NCI-H748 (cell line): ENCODE results near the gene POLR2F.
"Not testable (repeated sequence)": the region's sequence is repeated elsewhere in the genome, so short reads cannot be mapped to it uniquely, and the experiment has no call there.

ENCODE experiments used
- DNase-seq: peaks from one replicate; lab custom pipeline; 2025; ENCODE audit not compliant: unreplicated experiment; lab: John Stamatoyannopoulos, UW

POLR2F gene

GRCh38 chr22:37952629-37953028 lies 870 bp upstream of the POLR2F start:
- peak; percentile 18 for DNase-seq

GRCh38 chr22:37953062-37953436 lies 450 bp upstream of the POLR2F start:
- DNase-seq = peak; percentile 36

- DNase-seq = no peak
Observed at GRCh38 chr22:37954686-37955085, 1.2 kb downstream of the POLR2F start.

GRCh38 chr22:37955825-37956397 lies 2.4 kb downstream of the POLR2F start:
- not testable (repeated sequence) for DNase-seq

GRCh38 chr22:37957232-37957631 lies 3.7 kb downstream of the POLR2F start:
- DNase-seq = no peak

- no peak for DNase-seq
Observed at GRCh38 chr22:37959231-37959825, 5.8 kb downstream of the POLR2F start.

- no peak for DNase-seq
Observed at GRCh38 chr22:37961062-37961461, 7.6 kb downstream of the POLR2F start.

GRCh38 chr22:37965940-37966664 lies 12.6 kb downstream of the POLR2F start:
- no peak for DNase-seq

- DNase-seq = no peak
Observed at GRCh38 chr22:37967147-37967546, 13.6 kb downstream of the POLR2F start.

- DNase-seq = no peak
Observed at GRCh38 chr22:37967637-37968451, 14.3 kb downstream of the POLR2F start.

GRCh38 chr22:37968452-37969251 lies 15.2 kb downstream of the POLR2F start:
- no peak for DNase-seq

GRCh38 chr22:37970864-37971263 lies 17.4 kb downstream of the POLR2F start:
- DNase-seq = no peak

GRCh38 chr22:37971475-37972434 lies 18.3 kb downstream of the POLR2F start:
- no peak for DNase-seq

- no peak for DNase-seq
Observed at GRCh38 chr22:37972527-37972926, 19.0 kb downstream of the POLR2F start.

GRCh38 chr22:37973271-37974170 lies 20.0 kb downstream of the POLR2F start:
- no peak for DNase-seq

- no peak for DNase-seq
Observed at GRCh38 chr22:37975153-37975552, 21.7 kb downstream of the POLR2F start.

GRCh38 chr22:37976022-37976421 lies 22.5 kb downstream of the POLR2F start:
- DNase-seq = not testable (repeated sequence)

- DNase-seq = no peak
Observed at GRCh38 chr22:37976547-37976946, 23.0 kb downstream of the POLR2F start.

- DNase-seq = no peak
Observed at GRCh38 chr22:37979782-37980181, 26.3 kb downstream of the POLR2F start.
